Mesendoderm (in vitro differentiated cells): ENCODE measurements around the gene LSM10.

Experiments used
- DNase-seq: peaks from one replicate; pipeline ENCODE4 v3.0.0; 2013
- H2AK5ac ChIP-seq: 2 replicates; pipeline ENCODE4 v1.6.1; 2013; ENCODE audit warnings: low read length, inconsistent platforms
- H2BK120ac ChIP-seq: 2 replicates; pipeline ENCODE4 v1.6.1; 2013; ENCODE audit warnings: low read depth, mild to moderate bottlenecking, low read length, moderate library complexity, mixed read lengths
- H2BK15ac ChIP-seq: replicated peaks from 2 replicates; pipeline ENCODE4 v1.6.1; 2013; ENCODE audit warnings: low read depth, mild to moderate bottlenecking, moderate library complexity
- H2BK5ac ChIP-seq: 2 replicates; pipeline ENCODE4 v1.6.1; 2013; ENCODE audit warnings: low read length, inconsistent platforms
- H3K18ac ChIP-seq: 2 replicates; pipeline ENCODE4 v1.6.1; 2013; ENCODE audit warnings: mild to moderate bottlenecking, low read length, mixed read lengths
- H3K23ac ChIP-seq: one replicate; pipeline ENCODE4 v1.6.1; 2013; ENCODE audit warnings: low read length
- H3K27ac ChIP-seq: 2 replicates; pipeline ENCODE4 v1.5.1; 2013; ENCODE audit warnings: low read depth, mild to moderate bottlenecking, inconsistent platforms, low read length, moderate library complexity
- H3K27me3 ChIP-seq: 2 replicates; pipeline ENCODE4 v1.6.1; 2013; ENCODE audit warnings: low read length, control low read depth, mild to moderate bottlenecking, inconsistent platforms; ENCODE audit not compliant: insufficient read depth, poor library complexity
- H3K36me3 ChIP-seq: 2 replicates; pipeline ENCODE4 v1.6.1; 2013; ENCODE audit warnings: low read length, inconsistent platforms; ENCODE audit not compliant: control insufficient read depth, insufficient read depth
- H3K4ac ChIP-seq: one replicate; pipeline ENCODE4 v1.6.1; 2013; ENCODE audit warnings: low read depth, mild to moderate bottlenecking, low read length, moderate library complexity
- H3K4me1 ChIP-seq: 2 replicates; pipeline ENCODE4 v1.6.1; 2013; ENCODE audit warnings: low read depth, low read length, inconsistent platforms; ENCODE audit not compliant: control insufficient read depth
- H3K4me2 ChIP-seq: 2 replicates; pipeline ENCODE4 v1.6.1; 2013; ENCODE audit warnings: low read length
- H3K4me3 ChIP-seq: 2 replicates; pipeline ENCODE4 v1.5.1; 2013; ENCODE audit warnings: mild to moderate bottlenecking, low read length
- H3K56ac ChIP-seq: one replicate; pipeline ENCODE4 v1.6.1; 2013; ENCODE audit warnings: low read length
- H3K79me1 ChIP-seq: 2 replicates; pipeline ENCODE4 v1.6.1; 2013; ENCODE audit warnings: low read length, inconsistent platforms
- H3K79me2 ChIP-seq: 2 replicates; pipeline ENCODE4 v1.6.1; 2013; ENCODE audit warnings: mild to moderate bottlenecking, low read length; ENCODE audit not compliant: control insufficient read depth, insufficient read depth
- H3K9ac ChIP-seq: 2 replicates; pipeline ENCODE4 v1.6.1; 2013; ENCODE audit warnings: low read length, inconsistent platforms
- H4K5ac ChIP-seq: one replicate; pipeline ENCODE4 v1.6.1; 2013; ENCODE audit warnings: low read length
- H4K8ac ChIP-seq: one replicate; pipeline ENCODE4 v1.6.1; 2013; ENCODE audit warnings: low read depth, mild to moderate bottlenecking, control low read depth, low read length, moderate library complexity
- WGBS: extraction: QIAGEN DNeasy Blood & Tissue Kit; methylation state at CpG from one replicate; pipeline ENCODE4 v1.1.7; 2013; ENCODE audit warnings: low lambda C conversion rate, missing lambda C conversion rate; ENCODE audit not compliant: insufficient coverage; ENCODE audit errors: extremely low coverage; 5-methylcytosine and 5-hydroxymethylcytosine counted together

Gene LSM10

DNA sequence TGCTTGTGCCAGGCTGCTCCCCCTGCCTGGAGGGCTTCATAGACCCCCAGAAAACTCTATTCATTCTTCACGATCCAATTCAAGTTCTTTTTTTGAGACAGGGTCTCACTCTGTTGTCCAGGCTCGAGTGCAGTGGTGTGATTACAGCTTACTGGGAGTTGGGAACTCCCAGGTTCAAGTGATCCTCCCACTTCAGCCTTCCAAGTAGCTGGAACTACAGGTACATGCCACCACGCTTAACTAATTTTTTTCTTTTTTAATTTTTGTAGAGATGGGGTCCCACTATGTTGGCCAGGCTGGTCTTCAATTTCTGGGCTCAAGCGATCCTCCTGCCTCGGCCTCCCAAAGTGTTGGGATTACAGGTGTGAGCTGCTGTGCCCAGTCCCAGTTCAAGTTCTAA, 16.3 kb downstream of the LSM10 start:
- H3K36me3 ChIP-seq, result no peaks in the 10 kb centered on the region
- no peak overlapping the region for H2BK15ac ChIP-seq
- H3K4me1 ChIP-seq, result peaks cover 16% of the 10 kb centered on the region
- no peak overlapping the region for H3K4me3 ChIP-seq
- no peaks in the 10 kb centered on the region for H3K27me3 ChIP-seq
- H3K4ac ChIP-seq, result no peak overlapping the region
- no peak overlapping the region for H3K18ac ChIP-seq
- no peak overlapping the region for H3K27ac ChIP-seq
- H2AK5ac ChIP-seq, result no peak overlapping the region
- no peak overlapping the region for H2BK120ac ChIP-seq
- no peak overlapping the region for H3K23ac ChIP-seq
- no peak overlapping the region for H3K4me2 ChIP-seq
- DNase-seq, result no peak
- H3K56ac ChIP-seq, result no peak overlapping the region
- H4K5ac ChIP-seq, result no peak overlapping the region
- H4K8ac ChIP-seq, result no peak overlapping the region
- no peak overlapping the region for H2BK5ac ChIP-seq
- no CpG with 5 or more reads among the region's 5 CpGs for WGBS
- peaks cover 65% of the 10 kb centered on the region for H3K79me2 ChIP-seq
- H3K9ac ChIP-seq, result no peak overlapping the region
- H3K79me1 ChIP-seq, result peaks cover 28% of the 10 kb centered on the region

DNA sequence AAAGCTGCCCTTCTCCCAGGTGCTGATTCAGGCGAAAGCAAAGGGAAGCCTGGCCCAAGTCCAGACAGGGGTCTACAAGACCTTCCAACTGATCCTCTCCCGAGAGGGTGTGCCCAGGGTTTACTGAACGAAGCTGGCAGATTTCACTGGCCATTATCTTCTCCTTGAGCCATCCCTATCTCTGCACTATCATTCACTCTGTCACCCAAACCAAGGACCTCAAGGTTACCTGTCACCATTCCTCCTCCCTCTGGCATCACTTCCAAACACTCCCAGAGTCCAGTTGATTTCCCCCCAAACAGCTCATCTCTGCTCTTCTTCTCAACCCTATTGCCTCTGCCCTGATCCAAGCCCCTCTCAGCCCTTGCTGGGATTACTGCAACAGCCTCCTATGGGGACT, 16.9 kb downstream of the LSM10 start:
- H3K36me3 ChIP-seq, result no peaks in the 10 kb centered on the region
- no peak overlapping the region for H2BK15ac ChIP-seq
- H4K8ac ChIP-seq, result no peak overlapping the region
- no peak overlapping the region for H3K4me3 ChIP-seq
- peak overlapping the region; percentile 1 for H3K9ac ChIP-seq
- H3K23ac ChIP-seq, result no peak overlapping the region
- no CpG with 5 or more reads among the region's 3 CpGs for WGBS
- H3K4ac ChIP-seq, result no peak overlapping the region
- H3K4me1 ChIP-seq, result peaks cover 16% of the 10 kb centered on the region
- no peaks in the 10 kb centered on the region for H3K27me3 ChIP-seq
- H3K56ac ChIP-seq, result no peak overlapping the region
- peaks cover 71% of the 10 kb centered on the region for H3K79me2 ChIP-seq
- H2BK5ac ChIP-seq, result no peak overlapping the region
- no peak overlapping the region for H4K5ac ChIP-seq
- H3K18ac ChIP-seq, result no peak overlapping the region
- no peak overlapping the region for H3K4me2 ChIP-seq
- DNase-seq, result peak; percentile 12
- peak overlapping the region; percentile 41 for H3K27ac ChIP-seq
- H3K79me1 ChIP-seq, result peaks cover 32% of the 10 kb centered on the region
- no peak overlapping the region for H2BK120ac ChIP-seq
- H2AK5ac ChIP-seq, result no peak overlapping the region

DNA sequence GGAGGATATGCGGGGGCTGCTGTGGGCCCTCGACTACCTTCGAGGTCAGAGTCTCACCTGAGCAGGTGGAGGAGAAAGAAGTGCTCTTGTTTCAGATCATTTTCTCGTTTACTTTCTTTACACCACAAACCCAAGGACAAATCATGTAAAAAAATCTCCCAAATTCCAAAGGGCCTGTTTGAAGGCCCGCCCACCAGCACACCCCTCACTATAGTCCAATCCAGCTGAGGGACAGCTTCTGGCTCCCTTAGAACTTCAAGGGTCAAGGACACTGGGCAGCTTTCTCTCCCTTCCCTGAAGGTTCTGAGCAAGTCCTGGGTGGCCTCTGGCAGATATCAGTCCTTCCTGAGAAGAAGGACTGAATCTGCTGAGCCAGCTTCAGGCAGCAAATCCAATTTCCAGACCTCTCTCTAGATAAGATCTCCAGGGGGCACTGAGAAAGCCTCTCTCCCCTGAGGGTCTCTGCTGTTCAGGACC, 17.5 kb downstream of the LSM10 start:
- no peak overlapping the region for H4K5ac ChIP-seq
- H3K9ac ChIP-seq, result peak overlapping the region; percentile 13
- no peak overlapping the region for H3K56ac ChIP-seq
- H3K4me2 ChIP-seq, result no peak overlapping the region
- H3K27ac ChIP-seq, result peak overlapping the region; percentile 41
- H2BK5ac ChIP-seq, result peak overlapping the region; percentile 22
- no peak overlapping the region for H3K18ac ChIP-seq
- H3K23ac ChIP-seq, result no peak overlapping the region
- no peak overlapping the region for H4K8ac ChIP-seq
- H2BK120ac ChIP-seq, result no peak overlapping the region
- no peaks in the 10 kb centered on the region for H3K27me3 ChIP-seq
- no peak overlapping the region for H2AK5ac ChIP-seq
- peaks cover 32% of the 10 kb centered on the region for H3K79me1 ChIP-seq
- peaks cover 16% of the 10 kb centered on the region for H3K4me1 ChIP-seq
- H3K79me2 ChIP-seq, result peaks cover 70% of the 10 kb centered on the region
- H3K36me3 ChIP-seq, result no peaks in the 10 kb centered on the region
- DNase-seq, result peak; percentile 51
- no peak overlapping the region for H3K4me3 ChIP-seq
- H2BK15ac ChIP-seq, result no peak overlapping the region
- H3K4ac ChIP-seq, result no peak overlapping the region
- no CpG with 5 or more reads among the region's 5 CpGs for WGBS

DNA sequence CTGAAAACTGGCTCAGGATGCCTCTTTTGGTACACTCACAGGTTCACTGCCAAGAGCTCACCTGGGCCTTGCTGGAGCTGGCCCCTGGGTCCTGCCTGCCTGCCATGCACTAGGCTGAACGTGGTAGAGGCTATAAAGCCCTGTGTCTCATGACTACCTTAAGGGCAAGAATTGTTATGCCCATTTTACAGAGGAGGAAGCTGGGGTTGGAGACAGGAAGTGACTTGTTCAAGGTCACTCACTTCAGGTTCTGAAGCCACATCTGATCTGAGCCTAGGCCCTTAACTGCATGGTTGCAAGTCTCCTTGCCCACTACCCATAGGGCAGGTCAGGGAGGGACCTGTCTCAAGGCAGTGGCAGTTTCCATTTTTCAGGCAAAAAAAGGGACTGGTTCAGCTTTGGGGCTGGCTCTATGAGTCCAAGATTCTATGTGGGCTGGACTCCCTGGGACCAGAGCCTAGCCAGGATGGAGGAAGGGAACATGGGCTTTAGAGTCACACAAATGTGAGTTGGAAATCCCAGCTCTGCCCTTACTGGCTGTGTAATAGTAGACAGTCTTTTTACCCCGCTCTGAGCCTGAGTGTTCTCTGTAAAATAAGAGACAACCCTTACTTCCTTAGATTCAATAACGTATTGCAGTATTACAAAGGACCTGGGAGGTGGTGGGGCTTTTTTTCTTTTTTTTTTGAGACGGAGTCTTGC, 19.8 kb downstream of the LSM10 start:
- peaks cover 59% of the 10 kb centered on the region for H3K79me2 ChIP-seq
- H4K8ac ChIP-seq, result no peak overlapping the region
- H3K56ac ChIP-seq, result no peak overlapping the region
- no peak overlapping the region for H3K4me2 ChIP-seq
- H4K5ac ChIP-seq, result no peak overlapping the region
- no peak for DNase-seq
- H3K9ac ChIP-seq, result no peak overlapping the region
- no peaks in the 10 kb centered on the region for H3K36me3 ChIP-seq
- H2AK5ac ChIP-seq, result no peak overlapping the region
- no peak overlapping the region for H3K4me3 ChIP-seq
- no peak overlapping the region for H3K18ac ChIP-seq
- no peak overlapping the region for H2BK120ac ChIP-seq
- no peak overlapping the region for H3K23ac ChIP-seq
- WGBS, result no CpG with 5 or more reads among the region's 4 CpGs
- peaks cover 30% of the 10 kb centered on the region for H3K4me1 ChIP-seq
- no peak overlapping the region for H3K27ac ChIP-seq
- no peak overlapping the region for H3K4ac ChIP-seq
- no peak overlapping the region for H2BK15ac ChIP-seq
- no peak overlapping the region for H2BK5ac ChIP-seq
- H3K79me1 ChIP-seq, result peaks cover 31% of the 10 kb centered on the region
- no peaks in the 10 kb centered on the region for H3K27me3 ChIP-seq

- H2BK5ac ChIP-seq, result no peak overlapping the region
- no peak overlapping the region for H2BK15ac ChIP-seq
- no peak overlapping the region for H4K5ac ChIP-seq
- peaks cover 38% of the 10 kb centered on the region for H3K79me2 ChIP-seq
- DNase-seq, result peak; percentile 54
- H4K8ac ChIP-seq, result no peak overlapping the region
- peak overlapping the region; percentile 28 for H3K18ac ChIP-seq
- H2BK120ac ChIP-seq, result no peak overlapping the region
- peak overlapping the region; percentile 23 for H2AK5ac ChIP-seq
- H3K79me1 ChIP-seq, result peaks cover 29% of the 10 kb centered on the region
- no peaks in the 10 kb centered on the region for H3K36me3 ChIP-seq
- H3K4ac ChIP-seq, result no peak overlapping the region
- H3K56ac ChIP-seq, result peak overlapping the region; percentile 29
- H3K27me3 ChIP-seq, result no peaks in the 10 kb centered on the region
- no peak overlapping the region for H3K4me2 ChIP-seq
- no CpG with 5 or more reads among the region's 3 CpGs for WGBS
- no peak overlapping the region for H3K4me3 ChIP-seq
- peaks cover 17% of the 10 kb centered on the region for H3K4me1 ChIP-seq
- peak overlapping the region; percentile 75 for H3K27ac ChIP-seq
- peak overlapping the region; percentile 50 for H3K9ac ChIP-seq
- no peak overlapping the region for H3K23ac ChIP-seq
Observed at GRCh38 chr1:36372617-36373016, 25.1 kb downstream of the LSM10 start.
